Ascending aorta (tissue), 2 donors: ENCODE data around the gene POLE. TPM values are rescaled to one million over a fixed set of nuclear protein-coding genes. Genes with fewer than 3 reads are reported as not detected.
A peak's percentile ranks its signal among the peaks of the same experiment; 100 is the strongest.

Experiments used
- DNase-seq, 2 donors: peaks; one replicate each; pipeline ENCODE4 v3.0.0-alpha.2; 2019; ENCODE audit warnings: low spot score in 2 of 2
- H3K27ac ChIP-seq, 2 donors: fragments of 200-600 bp; sonication (generic); one replicate each; pipeline ENCODE4 v1.5.1; 2016 to 2017; ENCODE audit warnings: mild to moderate bottlenecking in 1 of 2
- H3K27me3 ChIP-seq: fragments of 200-600 bp; sonication (generic); one replicate; pipeline ENCODE4 v1.5.1; 2017
- H3K36me3 ChIP-seq, 2 donors: fragments of 200-600 bp; sonication (generic); one replicate each; pipeline ENCODE4 v1.5.1; 2016
- H3K4me1 ChIP-seq, 2 donors: fragments of 200-600 bp; sonication (generic); one replicate each; pipeline ENCODE4 v1.5.1; 2016 to 2017; ENCODE audit warnings: mild to moderate bottlenecking in 1 of 2
- H3K4me3 ChIP-seq, 2 donors: fragments of 200-600 bp; sonication (generic); one replicate each; pipeline ENCODE4 v1.5.1; 2016 to 2017; ENCODE audit warnings: mild to moderate bottlenecking in 1 of 2
- H3K9me3 ChIP-seq, 2 donors: fragments of 200-600 bp; sonication (generic); one replicate each; pipeline ENCODE4 v1.5.1; 2016
- intact Hi-C: fragments of 100-400 bp; cut with DNase I; formaldehyde crosslinking; loops from one replicate; pipeline ENCODE4 v1.15.1; 2023
- total RNA-seq: library from RNA; depleted of rRNA; stranded (reverse); fragments of >200 nt; gene quantifications from one replicate; pipeline ENCODE4 v1.1.0, GENCODE V29; 2016
- TF ChIP-seq, protein P1 (sequence below), 3 experiments: fragments of 200-600 bp in 2 of 3; fragments of 450-650 bp in 1 of 3; sonication (generic) in 2 of 3; IDR thresholded peaks; one replicate each; pipeline ENCODE4 v1.5.1; 2016 to 2019; ENCODE audit warnings: antibody characterized with exemption in 3 of 3, mild to moderate bottlenecking in 1 of 3, moderate library complexity in 1 of 3

Gene POLE
- total RNA-seq, 1 donor from 2014 or later, result 115 TPM

DNA sequence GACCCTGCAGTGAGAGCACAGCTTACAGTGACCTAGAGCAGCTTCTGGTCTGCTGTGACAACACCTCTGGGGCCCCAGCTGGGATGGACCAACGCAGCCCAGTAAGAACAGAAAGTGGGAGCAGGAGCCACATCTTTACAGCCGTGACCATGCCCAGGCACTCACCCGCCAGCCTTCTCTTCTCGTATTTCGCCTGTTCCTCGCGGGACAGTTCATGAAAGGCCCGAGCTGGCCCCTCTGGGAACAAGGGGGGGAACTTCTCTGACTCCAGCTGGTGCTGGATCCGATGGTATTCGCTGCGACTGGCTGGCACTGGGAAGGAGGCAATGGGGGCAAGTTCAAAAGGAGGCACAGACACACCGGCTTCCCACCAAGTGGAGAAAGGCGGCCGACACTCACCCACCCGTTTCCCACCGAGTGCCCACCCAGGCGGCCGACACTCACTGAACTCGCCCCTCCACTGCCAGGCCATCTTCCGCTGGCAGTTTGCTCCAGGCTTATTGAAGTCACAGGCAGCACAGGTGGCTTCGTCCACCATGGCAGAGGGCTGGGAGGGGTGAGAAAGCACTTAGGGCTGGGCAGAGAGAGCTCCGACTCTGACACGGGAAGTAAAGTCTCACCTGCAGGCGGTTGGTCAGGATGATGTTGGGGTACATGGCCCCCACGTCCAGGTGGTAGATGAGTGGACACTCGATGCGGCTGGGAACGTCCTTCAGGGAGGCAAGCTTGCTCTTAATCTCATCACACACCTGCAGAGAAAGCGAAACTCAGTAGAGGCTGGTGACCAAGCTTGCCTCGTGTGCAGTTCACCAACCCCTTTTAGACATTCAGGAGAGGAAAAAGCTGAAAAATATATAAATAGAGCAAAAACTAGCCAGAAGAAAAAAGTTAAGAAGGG is 18.7 kb downstream of the POLE start:
- no peak overlapping the region for H3K27ac ChIP-seq
- no peaks in the 10 kb centered on the region for H3K9me3 ChIP-seq
- intact Hi-C loops, result no loop called here
- TF ChIP-seq, protein P1, sequence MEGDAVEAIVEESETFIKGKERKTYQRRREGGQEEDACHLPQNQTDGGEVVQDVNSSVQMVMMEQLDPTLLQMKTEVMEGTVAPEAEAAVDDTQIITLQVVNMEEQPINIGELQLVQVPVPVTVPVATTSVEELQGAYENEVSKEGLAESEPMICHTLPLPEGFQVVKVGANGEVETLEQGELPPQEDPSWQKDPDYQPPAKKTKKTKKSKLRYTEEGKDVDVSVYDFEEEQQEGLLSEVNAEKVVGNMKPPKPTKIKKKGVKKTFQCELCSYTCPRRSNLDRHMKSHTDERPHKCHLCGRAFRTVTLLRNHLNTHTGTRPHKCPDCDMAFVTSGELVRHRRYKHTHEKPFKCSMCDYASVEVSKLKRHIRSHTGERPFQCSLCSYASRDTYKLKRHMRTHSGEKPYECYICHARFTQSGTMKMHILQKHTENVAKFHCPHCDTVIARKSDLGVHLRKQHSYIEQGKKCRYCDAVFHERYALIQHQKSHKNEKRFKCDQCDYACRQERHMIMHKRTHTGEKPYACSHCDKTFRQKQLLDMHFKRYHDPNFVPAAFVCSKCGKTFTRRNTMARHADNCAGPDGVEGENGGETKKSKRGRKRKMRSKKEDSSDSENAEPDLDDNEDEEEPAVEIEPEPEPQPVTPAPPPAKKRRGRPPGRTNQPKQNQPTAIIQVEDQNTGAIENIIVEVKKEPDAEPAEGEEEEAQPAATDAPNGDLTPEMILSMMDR (IDR thresholded peaks at IDR 0.05), result no peak
- peaks cover 75 to 90% of the 10 kb centered on the region in 2 donors for H3K36me3 ChIP-seq
- H3K4me1 ChIP-seq, result no peaks in the 10 kb centered on the region
- no peak for DNase-seq
- no peaks in the 10 kb centered on the region for H3K27me3 ChIP-seq
- no peak overlapping the region for H3K4me3 ChIP-seq

DNA sequence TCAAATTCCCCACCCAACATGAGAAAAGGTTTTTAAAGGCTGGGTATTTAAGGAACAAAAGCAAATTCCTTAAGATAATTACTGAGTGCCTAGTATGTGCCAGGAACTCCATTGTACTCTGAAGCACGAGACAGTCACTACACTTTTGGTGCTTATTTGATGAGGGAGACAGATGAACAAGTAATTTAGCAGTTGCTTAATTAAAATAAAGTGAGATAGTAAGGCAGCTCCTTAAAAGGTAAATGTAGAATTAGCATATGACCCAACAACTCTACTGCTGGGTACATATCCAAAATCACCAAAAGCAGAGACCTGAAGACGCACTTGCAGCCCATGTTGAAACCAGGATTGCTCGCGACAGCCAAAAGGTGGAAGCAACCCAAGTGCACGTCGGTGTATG is 21.3 kb downstream of the POLE start:
- Histone ChIP-seq H3K4me3 (no peak overlapping the region), H3K27ac (no peak overlapping the region), H3K4me1 (no peaks in the 10 kb centered on the region), H3K9me3 (no peaks in the 10 kb centered on the region), H3K27me3 (no peaks in the 10 kb centered on the region), H3K36me3 (peaks cover 80 to 94% of the 10 kb centered on the region in 2 donors)
- intact Hi-C loops, result no loop called here
- DNase-seq, result no peak
- TF ChIP-seq, protein P1 (IDR thresholded peaks at IDR 0.05), result no peak

- intact Hi-C loops, result no loop called here
- Histone ChIP-seq H3K27me3 (no peaks in the 10 kb centered on the region), H3K9me3 (no peaks in the 10 kb centered on the region), H3K36me3 (peaks cover 82 to 96% of the 10 kb centered on the region in 2 donors), H3K4me1 (no peaks in the 10 kb centered on the region), H3K4me3 (no peak overlapping the region), H3K27ac (no peak overlapping the region)
- no peak for DNase-seq
- TF ChIP-seq, protein P1 (IDR thresholded peaks at IDR 0.05), result no peak
Observed at GRCh38 chr12:132665149-132665491, 22.0 kb downstream of the POLE start.

DNA sequence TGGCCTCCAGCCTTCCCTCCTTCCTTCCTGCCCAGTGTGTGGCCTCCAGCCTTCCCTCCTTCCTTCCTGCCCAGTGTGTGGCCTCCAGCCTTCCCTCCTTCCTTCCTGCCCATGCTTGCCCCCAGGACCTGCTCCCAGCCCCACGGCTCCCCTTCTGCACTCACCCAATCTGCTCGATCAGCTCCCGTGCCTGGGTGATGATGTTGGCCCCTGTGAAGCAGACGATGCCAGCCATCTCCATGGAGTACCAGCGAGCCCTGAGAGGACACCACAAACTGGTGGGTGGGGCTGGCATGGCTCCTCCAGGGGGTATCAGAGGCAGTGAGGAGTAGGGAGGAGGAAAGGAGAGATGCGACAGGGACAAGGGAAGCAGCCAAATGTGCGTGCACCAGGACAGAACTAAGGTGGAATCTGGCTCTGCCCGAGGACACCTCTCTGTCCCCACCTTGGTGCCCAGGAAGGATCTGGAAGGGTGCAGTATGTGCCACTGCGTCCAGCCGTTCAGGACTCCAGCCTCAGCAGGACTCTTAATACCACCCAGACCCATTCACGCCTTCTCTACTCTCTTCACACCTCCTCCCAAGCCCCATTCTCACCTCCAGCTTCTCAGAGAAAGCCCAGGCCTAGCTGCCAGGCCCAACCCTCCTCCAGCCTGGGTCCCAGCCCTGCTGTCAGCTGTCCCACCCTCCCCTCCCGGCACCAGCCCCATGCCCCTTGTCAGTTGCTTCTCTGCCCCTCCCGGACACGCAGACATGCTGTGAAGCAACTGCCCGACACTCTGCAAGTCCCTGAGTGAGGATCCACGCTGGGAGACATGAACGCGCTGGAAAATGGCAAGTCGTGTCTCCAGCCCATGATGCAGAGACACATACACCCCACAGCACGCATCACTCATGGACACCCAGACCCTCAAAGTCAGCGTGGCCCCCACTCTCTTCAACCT is 22.7 kb downstream of the POLE start:
- H3K36me3 ChIP-seq, result peaks cover 87 to 98% of the 10 kb centered on the region in 2 donors
- TF ChIP-seq, protein P1 (IDR thresholded peaks at IDR 0.05), result no peak
- no peak overlapping the region for H3K27ac ChIP-seq
- H3K27me3 ChIP-seq, result no peaks in the 10 kb centered on the region
- H3K4me1 ChIP-seq, result no peaks in the 10 kb centered on the region
- H3K9me3 ChIP-seq, result no peaks in the 10 kb centered on the region
- intact Hi-C loops, result no loop called here
- H3K4me3 ChIP-seq, result no peak overlapping the region
- peak in 1 of 2 donors; percentile 55 for DNase-seq

DNA sequence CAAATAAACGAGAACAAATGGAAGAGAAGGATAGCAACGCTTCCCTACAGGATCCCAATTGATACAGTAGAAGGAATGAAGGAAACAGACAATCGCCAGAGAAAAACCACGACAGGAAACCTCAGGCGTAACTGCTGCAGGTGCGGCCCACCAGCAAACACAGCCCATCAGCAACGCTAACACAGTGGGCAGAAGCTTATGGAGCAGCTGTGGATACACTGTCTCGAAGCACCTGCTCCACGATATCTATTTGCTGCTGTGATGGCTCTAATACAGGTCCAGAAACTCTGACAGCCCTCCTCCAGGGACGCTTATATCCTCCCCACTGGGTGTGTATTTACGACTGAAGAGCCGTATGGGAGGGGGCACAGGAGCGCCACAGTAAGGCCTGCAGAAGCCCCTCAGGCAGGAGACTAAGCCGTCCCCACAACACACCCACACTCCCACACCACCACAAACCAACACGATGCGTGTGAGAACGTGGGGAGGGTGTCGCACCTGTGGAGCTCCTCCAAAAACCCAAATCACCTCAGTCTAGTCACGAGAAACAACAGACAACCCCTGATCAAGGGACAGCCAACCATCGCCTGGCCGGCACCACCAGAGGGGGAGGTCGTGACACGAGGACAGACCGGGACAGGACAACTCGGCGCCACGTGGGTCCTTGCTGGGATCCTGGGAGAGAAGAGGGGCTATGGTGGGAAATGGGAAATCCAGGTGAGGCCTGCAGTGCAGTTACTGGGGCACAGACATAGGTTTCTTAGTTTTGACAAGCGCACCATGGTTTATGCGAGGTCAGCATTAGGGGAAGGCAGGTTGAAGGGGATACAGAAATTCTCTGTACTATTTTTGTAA is 24.0 kb downstream of the POLE start:
- H3K36me3 ChIP-seq, result peaks cover 89 to 98% of the 10 kb centered on the region in 2 donors
- intact Hi-C loops, result no loop called here

More for the DNA sequence above, 24.0 kb downstream of the POLE start:
- TF ChIP-seq, protein P1 (IDR thresholded peaks at IDR 0.05), result no peak
- H3K27ac ChIP-seq, result no peak overlapping the region
- H3K4me1 ChIP-seq, result no peaks in the 10 kb centered on the region
- no peaks in the 10 kb centered on the region for H3K27me3 ChIP-seq
- no peak overlapping the region for H3K4me3 ChIP-seq
- DNase-seq, result peak in 1 of 2 donors; percentile 55
- no peaks in the 10 kb centered on the region for H3K9me3 ChIP-seq
